HG02970 (cell line): Measurements from ENCODE around the gene BCLAF1.
A peak's percentile ranks its signal among the peaks of the same experiment; 100 is the strongest.

Experiments
- ATAC-seq: cut with Tn5 transposase; IDR thresholded peaks from one replicate; pipeline ENCODE4 v1.9.1; 2021; ENCODE audit warnings: mild to moderate bottlenecking, moderate library complexity, moderate number of reproducible peaks; ENCODE audit not compliant: unreplicated experiment, low FRiP score

The BCLAF1 gene, protein sequence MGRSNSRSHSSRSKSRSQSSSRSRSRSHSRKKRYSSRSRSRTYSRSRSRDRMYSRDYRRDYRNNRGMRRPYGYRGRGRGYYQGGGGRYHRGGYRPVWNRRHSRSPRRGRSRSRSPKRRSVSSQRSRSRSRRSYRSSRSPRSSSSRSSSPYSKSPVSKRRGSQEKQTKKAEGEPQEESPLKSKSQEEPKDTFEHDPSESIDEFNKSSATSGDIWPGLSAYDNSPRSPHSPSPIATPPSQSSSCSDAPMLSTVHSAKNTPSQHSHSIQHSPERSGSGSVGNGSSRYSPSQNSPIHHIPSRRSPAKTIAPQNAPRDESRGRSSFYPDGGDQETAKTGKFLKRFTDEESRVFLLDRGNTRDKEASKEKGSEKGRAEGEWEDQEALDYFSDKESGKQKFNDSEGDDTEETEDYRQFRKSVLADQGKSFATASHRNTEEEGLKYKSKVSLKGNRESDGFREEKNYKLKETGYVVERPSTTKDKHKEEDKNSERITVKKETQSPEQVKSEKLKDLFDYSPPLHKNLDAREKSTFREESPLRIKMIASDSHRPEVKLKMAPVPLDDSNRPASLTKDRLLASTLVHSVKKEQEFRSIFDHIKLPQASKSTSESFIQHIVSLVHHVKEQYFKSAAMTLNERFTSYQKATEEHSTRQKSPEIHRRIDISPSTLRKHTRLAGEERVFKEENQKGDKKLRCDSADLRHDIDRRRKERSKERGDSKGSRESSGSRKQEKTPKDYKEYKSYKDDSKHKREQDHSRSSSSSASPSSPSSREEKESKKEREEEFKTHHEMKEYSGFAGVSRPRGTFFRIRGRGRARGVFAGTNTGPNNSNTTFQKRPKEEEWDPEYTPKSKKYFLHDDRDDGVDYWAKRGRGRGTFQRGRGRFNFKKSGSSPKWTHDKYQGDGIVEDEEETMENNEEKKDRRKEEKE

GRCh38 chr6:136289579-136290409 lies at the start of gene BCLAF1:
Gene BCLAF1, minus strand, starts transcription at chr6:136289846. Its CDS starts 9,980 bp downstream, at chr6:136279866.
- peak; percentile 88 for ATAC-seq

DNA sequence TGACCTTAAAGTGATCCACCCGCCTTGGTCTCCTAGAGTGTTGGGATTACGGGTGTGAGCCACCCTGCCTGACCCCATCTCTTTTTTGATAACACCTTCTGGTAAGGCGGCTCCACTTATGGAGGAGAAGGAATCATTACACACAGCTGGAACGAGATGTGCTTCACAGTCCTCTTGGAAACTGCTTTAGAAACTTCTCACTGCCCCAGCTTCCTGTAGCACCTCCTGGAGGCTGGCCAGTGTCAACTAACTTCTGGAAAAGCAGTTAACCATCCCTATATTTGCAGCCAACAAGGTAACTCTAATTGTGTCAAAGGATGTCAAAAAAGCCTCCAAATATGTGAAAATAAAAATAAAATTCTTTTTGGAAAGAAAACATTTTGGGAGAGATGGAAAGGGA lies 48.8 kb upstream of the BCLAF1 start:
- ATAC-seq, result no peak

DNA sequence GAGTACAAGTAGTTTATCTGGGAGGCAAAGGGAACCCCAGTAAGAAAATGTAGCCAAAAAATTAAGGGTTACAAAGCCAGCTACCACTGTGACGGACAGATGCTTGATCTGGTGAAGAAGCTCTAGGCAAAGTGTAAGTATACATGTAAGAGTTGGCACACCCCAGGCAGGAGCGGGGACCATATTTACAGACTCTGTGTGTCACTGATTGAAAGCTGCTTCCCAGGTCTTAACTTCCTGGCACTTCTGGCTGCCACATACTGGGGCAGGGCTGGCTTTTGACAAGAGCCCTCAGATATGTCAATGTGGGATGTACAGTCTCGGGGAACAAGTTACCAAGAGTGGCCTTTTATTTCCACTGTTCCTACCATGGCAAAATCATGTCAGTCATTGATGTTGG lies 48.0 kb upstream of the BCLAF1 start:
- ATAC-seq, result no peak

- no peak for ATAC-seq
Observed at GRCh38 chr6:136337121-136337520, 47.5 kb upstream of the BCLAF1 start.

DNA sequence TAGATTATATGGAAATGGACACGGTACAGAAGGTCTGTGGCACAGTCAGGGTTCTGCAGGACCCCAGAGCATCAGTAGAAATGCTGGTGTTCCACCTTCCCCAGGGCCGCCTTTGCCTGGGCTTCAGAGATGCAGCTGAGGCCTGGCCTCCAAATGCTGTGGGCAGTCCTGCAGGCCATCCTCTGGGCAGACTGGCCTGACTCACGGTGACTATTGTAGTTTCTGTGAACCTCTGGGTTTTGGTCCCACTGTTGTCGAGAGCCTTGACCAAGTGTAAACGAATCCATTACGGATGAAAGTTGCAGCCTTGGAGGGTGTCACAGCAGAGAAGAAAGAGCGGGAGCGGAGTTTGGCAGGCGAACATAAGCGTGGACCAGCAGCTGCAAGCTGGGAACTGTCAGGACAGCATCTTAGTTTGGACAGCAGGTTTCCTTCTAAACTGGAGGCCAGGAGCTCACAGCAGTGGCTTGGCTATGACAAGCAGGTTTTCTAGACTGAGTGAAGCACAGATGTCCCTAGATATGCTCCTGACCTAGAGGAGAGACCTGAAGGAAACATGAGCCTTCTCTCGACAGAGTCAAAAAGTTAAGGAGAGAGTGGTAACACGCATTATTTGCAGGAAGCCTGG lies 46.2 kb upstream of the BCLAF1 start:
- ATAC-seq, result no peak

DNA sequence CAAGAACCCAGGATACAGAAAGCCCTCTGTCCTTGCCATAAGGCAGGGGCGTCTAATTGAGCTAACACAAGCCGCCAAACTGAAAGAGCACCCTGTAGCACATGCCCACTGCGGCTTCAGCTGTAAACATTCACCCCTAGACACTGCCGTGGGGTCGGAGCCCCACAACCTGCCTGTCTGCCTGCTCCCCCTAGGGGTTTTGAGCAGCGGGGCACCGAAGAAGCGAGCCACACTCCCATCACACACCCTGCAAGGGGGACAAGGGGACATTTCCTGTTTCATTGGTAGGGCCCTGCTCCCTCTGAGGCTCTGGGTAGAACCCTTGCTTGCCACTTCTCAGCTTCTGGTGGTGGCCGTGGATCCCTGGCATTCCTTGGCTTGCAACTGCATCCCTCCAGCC lies 45.2 kb upstream of the BCLAF1 start:
- ATAC-seq, result no peak

GRCh38 chr6:136334465-136334846 lies 44.8 kb upstream of the BCLAF1 start:
- ATAC-seq, result no peak

GRCh38 chr6:136333824-136334464 lies 44.3 kb upstream of the BCLAF1 start:
- ATAC-seq, result no peak

GRCh38 chr6:136331461-136331860 lies 41.8 kb upstream of the BCLAF1 start:
- no peak for ATAC-seq

- ATAC-seq, result no peak
Observed at GRCh38 chr6:136330634-136331033, 41.0 kb upstream of the BCLAF1 start.

GRCh38 chr6:136326038-136326553 lies 36.5 kb upstream of the BCLAF1 start:
- ATAC-seq, result no peak

DNA sequence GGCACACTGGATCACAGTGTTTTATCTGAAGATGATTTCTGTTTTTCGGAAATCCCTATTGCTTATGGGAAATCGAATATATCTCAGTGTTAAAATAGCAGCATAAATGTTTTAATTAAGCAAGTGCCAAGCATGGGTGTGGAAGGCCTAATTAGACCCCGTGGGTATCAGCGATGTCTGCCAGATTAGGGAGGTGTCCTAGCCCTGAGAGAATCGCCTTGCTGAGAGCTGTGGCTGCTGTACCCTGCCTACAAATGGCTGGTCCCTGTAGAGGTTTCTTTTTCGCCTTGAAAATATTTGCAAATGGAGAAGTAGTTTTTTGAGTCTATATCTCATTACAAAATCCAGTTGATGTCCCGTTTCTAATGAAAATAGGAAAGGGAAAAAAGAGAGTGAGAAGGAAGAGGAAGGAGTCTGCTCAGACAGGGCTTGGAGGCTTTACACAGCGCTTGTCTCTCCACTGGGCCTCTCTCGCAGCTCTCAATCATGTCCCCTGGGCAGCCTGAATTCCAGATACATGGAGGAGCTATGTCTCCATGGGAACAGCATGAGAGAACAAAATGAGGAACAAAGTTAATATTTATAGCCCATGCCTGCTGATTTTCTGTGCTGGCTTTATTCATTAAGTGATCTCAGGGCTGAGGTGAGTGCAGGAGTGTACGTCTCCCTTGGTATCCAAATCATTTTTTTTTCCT lies 35.2 kb upstream of the BCLAF1 start:
- ATAC-seq, result no peak

DNA sequence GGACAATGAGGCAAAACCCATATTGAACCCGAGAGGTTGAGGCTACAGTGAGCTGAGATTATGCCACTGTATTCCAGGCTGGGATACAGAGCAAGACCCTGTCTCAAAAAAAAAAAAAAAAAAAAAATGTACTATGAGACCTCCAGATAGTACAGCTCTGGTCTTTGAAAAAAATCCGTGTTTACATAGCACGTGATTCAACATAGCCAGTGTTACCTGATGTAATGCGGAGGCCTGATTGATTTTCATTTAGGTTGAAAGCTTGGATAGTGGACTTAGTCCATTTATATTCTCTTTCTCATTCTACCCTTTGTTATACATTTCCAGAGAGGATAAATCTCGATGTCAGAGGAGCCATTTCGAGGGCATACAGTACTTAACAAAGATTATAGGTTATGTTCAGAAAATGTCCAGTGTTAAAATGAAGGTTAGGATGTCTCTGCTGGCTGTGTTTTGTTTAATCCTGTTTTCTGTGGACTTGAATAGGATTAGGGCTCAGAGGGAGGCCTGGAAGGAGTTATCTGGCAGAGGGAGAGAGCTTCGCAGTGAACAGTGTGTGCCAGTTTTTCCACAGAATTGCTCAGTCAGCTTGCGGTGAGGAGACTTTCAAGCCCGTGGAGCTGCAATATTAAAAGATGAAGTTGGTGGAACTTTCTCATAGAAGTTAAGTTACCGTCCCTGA lies 33.9 kb upstream of the BCLAF1 start:
- ATAC-seq, result no peak

GRCh38 chr6:136319732-136320131 lies 30.1 kb upstream of the BCLAF1 start:
- ATAC-seq, result no peak

GRCh38 chr6:136318676-136319075 lies 29.0 kb upstream of the BCLAF1 start:
- ATAC-seq, result no peak

DNA sequence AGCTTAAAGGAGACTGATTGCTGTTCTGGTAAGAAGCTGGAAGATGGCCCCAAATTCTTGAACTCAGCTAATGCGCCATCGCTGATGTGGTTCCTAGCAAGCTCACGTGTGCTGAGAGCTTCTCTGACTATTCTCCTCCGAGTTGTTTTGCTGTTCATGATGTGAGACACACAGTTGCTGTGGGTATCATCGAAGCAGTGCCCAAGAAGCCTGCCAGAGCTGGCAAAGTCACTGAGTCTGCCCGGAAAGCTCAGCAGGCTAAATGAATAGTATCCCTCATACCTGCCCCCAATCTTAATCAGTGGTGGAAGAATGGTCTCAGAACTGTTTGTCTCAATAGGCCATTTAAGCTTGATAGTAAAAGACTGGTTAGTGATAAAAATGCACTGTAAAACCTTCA lies 28.3 kb upstream of the BCLAF1 start:
- no peak for ATAC-seq

GRCh38 chr6:136317021-136317694 lies 27.5 kb upstream of the BCLAF1 start:
- ATAC-seq, result no peak

DNA sequence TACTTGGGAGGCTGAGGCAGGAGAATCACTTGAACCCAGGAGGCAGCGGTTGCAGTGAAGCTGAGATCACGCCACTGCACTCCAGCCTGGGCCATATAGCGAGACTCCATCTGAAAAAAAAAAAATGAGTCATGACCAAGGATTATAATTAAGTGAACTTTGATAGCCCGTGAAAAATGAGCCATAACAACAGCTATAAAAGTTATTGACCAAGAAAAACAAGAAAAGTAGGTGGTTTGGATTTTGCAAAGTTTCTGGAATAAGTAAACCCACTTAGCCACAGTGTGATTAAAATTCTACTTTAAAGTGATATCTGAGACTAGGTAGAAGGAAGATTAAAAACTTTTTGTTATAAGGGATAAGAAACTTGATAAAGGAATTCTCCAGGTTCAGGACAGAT lies 25.9 kb upstream of the BCLAF1 start:
- no peak for ATAC-seq
